Right lobe of liver (tissue), 4 donors: ENCODE measurements around the gene DACH1.

Source experiments
- POLR2A ChIP-seq: fragments of 450-650 bp; IDR thresholded peaks from one replicate; pipeline ENCODE4 v1.6.1; 2017; ENCODE audit warnings: antibody characterized with exemption, mild to moderate bottlenecking
- TF ChIP-seq, protein P1 (sequence below), 4 donors: fragments of 200-600 bp in 3 of 4; fragments of 450-650 bp in 1 of 4; IDR thresholded peaks; one replicate each; pipeline versions ENCODE4 v1.5.1 to v1.8.0; 2016 to 2022; ENCODE audit warnings: antibody characterized with exemption in 4 of 4, mild to moderate bottlenecking in 2 of 4
- donor health status: DM: no; HTN: no; CAD: no.
- donor health status: DM: no; HTN: no; CAD: no.
- donor health status: DM: no; HTN: yes; CAD: no.

DNA sequence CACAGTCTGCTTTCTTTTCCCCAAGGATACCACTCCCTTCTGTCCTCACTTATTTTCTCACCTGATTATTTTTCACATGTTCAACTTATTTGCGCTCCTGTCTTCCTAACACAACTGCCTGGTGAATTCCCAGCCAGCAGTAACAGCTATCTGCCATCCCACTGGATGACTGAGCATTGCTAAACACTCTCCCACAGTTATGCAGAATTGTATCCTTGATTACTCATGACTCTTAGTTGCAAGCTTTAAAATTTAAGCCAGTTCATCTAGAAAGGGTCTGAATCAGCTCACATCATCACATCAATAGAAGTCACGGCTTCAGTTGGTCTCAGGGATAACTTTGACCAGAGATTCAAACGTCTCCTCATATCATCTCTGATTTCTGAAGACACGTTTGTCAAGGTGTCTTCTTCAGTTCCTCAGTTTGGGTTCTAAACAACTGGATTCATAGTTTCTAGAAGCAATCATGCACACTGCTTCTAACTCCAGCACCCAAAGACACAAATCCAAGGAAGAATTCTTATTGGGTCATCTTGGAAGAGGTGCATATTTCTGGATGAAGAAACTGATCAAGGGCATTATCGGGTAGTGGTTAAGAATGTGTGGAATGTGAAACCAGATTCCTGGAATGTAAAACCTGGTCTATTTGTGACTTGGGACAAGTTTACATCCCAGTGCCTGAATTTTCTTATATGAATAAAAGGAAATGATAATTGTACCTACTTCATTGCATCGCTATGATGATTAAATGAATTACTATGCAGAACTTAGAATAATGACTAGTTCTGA, 13.9 kb upstream of the DACH1 start:
- TF ChIP-seq, protein P1, sequence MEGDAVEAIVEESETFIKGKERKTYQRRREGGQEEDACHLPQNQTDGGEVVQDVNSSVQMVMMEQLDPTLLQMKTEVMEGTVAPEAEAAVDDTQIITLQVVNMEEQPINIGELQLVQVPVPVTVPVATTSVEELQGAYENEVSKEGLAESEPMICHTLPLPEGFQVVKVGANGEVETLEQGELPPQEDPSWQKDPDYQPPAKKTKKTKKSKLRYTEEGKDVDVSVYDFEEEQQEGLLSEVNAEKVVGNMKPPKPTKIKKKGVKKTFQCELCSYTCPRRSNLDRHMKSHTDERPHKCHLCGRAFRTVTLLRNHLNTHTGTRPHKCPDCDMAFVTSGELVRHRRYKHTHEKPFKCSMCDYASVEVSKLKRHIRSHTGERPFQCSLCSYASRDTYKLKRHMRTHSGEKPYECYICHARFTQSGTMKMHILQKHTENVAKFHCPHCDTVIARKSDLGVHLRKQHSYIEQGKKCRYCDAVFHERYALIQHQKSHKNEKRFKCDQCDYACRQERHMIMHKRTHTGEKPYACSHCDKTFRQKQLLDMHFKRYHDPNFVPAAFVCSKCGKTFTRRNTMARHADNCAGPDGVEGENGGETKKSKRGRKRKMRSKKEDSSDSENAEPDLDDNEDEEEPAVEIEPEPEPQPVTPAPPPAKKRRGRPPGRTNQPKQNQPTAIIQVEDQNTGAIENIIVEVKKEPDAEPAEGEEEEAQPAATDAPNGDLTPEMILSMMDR (IDR thresholded peaks at IDR 0.05) = no peak
- no peak for TF ChIP-seq POLR2A
